Stomach (tissue), 9 donors: ENCODE results near the gene GSE1. TPM values are rescaled to one million over a fixed set of nuclear protein-coding genes. Genes with fewer than 3 reads are reported as not detected.

Experiments used
- DNase-seq, 2 donors: peaks; one replicate each; pipeline versions ENCODE4 v3.0.0 to v3.0.0-alpha.2; 2013 to 2019
- H3K27ac ChIP-seq, 5 donors: fragments of 200-600 bp in 4 of 5; sonication (generic) in 4 of 5; one replicate each; pipeline ENCODE4 v1.5.1; 2013 to 2019; ENCODE audit warnings: mild to moderate bottlenecking in 1 of 5, moderate library complexity in 1 of 5
- H3K27me3 ChIP-seq, 3 donors: fragments of 200-600 bp; sonication (generic); one replicate each; pipeline ENCODE4 v1.5.1; 2017 to 2019; ENCODE audit warnings: mixed run types in 1 of 3
- H3K36me3 ChIP-seq, 4 donors: fragments of 200-600 bp; sonication (generic); 1 replicate in 3 of 4; 2 replicates in 1 of 4; pipeline ENCODE4 v1.5.1; 2016 to 2019
- H3K4me1 ChIP-seq, 4 donors: fragments of 200-600 bp; sonication (generic); one replicate each; pipeline ENCODE4 v1.5.1; 2016 to 2019
- H3K4me3 ChIP-seq, 4 donors: fragments of 200-600 bp; sonication (generic) in 3 of 4; one replicate each; pipeline ENCODE4 v1.5.1; 2016 to 2019; ENCODE audit warnings: mild to moderate bottlenecking in 1 of 4
- H3K9me3 ChIP-seq, 4 donors: fragments of 200-600 bp; sonication (generic); one replicate each; pipeline ENCODE4 v1.5.1; 2016 to 2019
- CTCF ChIP-seq, 7 experiments: fragments of 450-650 bp in 4 of 7; fragments of 200-600 bp in 3 of 7; sonication (generic) in 3 of 7; IDR thresholded peaks; one replicate each; pipeline ENCODE4 v1.5.1; 2016 to 2019; ENCODE audit warnings: antibody characterized with exemption in 7 of 7, control low read depth in 2 of 7, mild to moderate bottlenecking in 1 of 7
- EP300 ChIP-seq: sonication (generic); formaldehyde crosslinking; IDR thresholded peaks from one replicate; pipeline ENCODE4 v1.6.1; 2017; ENCODE audit warnings: antibody characterized with exemption
- POLR2A ChIP-seq, 4 donors: fragments of 450-650 bp; IDR thresholded peaks; one replicate each; pipeline ENCODE4 v1.6.1; 2016; ENCODE audit warnings: antibody characterized with exemption in 4 of 4, control low read depth in 2 of 4, mild to moderate bottlenecking in 1 of 4, moderate library complexity in 1 of 4
- POLR2AphosphoS5 ChIP-seq, 3 donors: sonication (generic); formaldehyde crosslinking; IDR thresholded peaks; one replicate each; pipeline ENCODE4 v1.6.1; 2016; ENCODE audit warnings: antibody characterized with exemption in 3 of 3
- WGBS, 5 donors: extraction: QIAGEN DNeasy Blood & Tissue Kit in 3 of 5; methylation state at CpG; one replicate each; pipeline versions ENCODE4 v1.1.5 to v1.1.7; 2013 to 2018; 5-methylcytosine and 5-hydroxymethylcytosine counted together
- intact Hi-C: fragments of 100-400 bp; cut with DNase I; formaldehyde crosslinking; loops from one replicate; pipeline ENCODE4 v1.15.1; 2023; ENCODE audit warnings: low total_unique reads
- polyA plus RNA-seq, 3 donors: library from polyadenylated mRNA; stranded (reverse); fragments of 200-250 nt; gene quantifications; one replicate each; pipeline ENCODE4 v1.2.3, GENCODE V29; 2013
- total RNA-seq, 5 donors: library from RNA; depleted of rRNA; stranded (reverse); fragments of >200 nt; gene quantifications; one replicate each; pipeline versions ENCODE4 v1.1.0 to v1.2.3, GENCODE V29; 2014 to 2016
- donor health status: healthy with polysubstance abuse.
- donor health status: Bipolar disorder and iron deficiency.
- donor health status: healthy.

The GSE1 gene
- total and polyA plus RNA-seq, 8 donors, result 11.8 to 294 (median 93.0) TPM

GRCh38 chr16:85602402-85603202, 10.5 kb upstream of the GSE1 start:
- no peaks in the 10 kb centered on the region for H3K36me3 ChIP-seq
- H3K4me3 ChIP-seq, result no peak overlapping the region
- intact Hi-C loops, result no loop called here
- no peaks in the 10 kb centered on the region for H3K9me3 ChIP-seq
- H3K4me1 ChIP-seq, result peaks cover 38 to 68% (median 57%) of the 10 kb centered on the region in 4 donors
- H3K27ac ChIP-seq, result peak overlapping the region; percentile 39 to 58 (median 52)
- peak; percentile 71 to 80 for DNase-seq
- no peak for TF ChIP-seq EP300
- TF ChIP-seq POLR2AphosphoS5 (IDR thresholded peaks at IDR 0.05), result peak in 1 of 3 donors; percentile 22
- no peaks in the 10 kb centered on the region for H3K27me3 ChIP-seq
- 57 to 72% (median 61%) methylated on average over 13 to 24 of the region's 24 CpGs for WGBS, 5 donors

- no peaks in the 10 kb centered on the region for H3K36me3 ChIP-seq
- intact Hi-C loops, result no loop called here
- TF ChIP-seq POLR2AphosphoS5 (IDR thresholded peaks at IDR 0.05), result no peak
- TF ChIP-seq CTCF (IDR thresholded peaks at IDR 0.05), result no peak
- no peak for TF ChIP-seq EP300
- 73 to 99% (median 77%) methylated on average over 5 to 12 of the region's 12 CpGs for WGBS, 5 donors
- peaks cover 39 to 74% (median 63%) of the 10 kb centered on the region in 4 donors for H3K4me1 ChIP-seq
- peak overlapping the region in 4 of 5 donors; percentile 18 to 58 (median 54) for H3K27ac ChIP-seq
- H3K27me3 ChIP-seq, result no peaks in the 10 kb centered on the region
- H3K4me3 ChIP-seq, result no peak overlapping the region
- H3K9me3 ChIP-seq, result no peaks in the 10 kb centered on the region
- no peak for DNase-seq
Observed at GRCh38 chr16:85603203-85603755, 9.8 kb upstream of the GSE1 start.

- Histone ChIP-seq H3K27ac (no peak overlapping the region), H3K4me1 (peaks cover 39 to 84% (median 72%) of the 10 kb centered on the region in 4 donors), H3K36me3 (no peaks in the 10 kb centered on the region), H3K4me3 (no peak overlapping the region), H3K27me3 (no peaks in the 10 kb centered on the region), H3K9me3 (no peaks in the 10 kb centered on the region)
- no peak for DNase-seq
- 90 to 96% (median 94%) methylated on average over 8 to 11 of the region's 11 CpGs for WGBS, 5 donors
- intact Hi-C loops, result no loop called here
- no peak for TF ChIP-seq CTCF (IDR thresholded peaks at IDR 0.05)
- no peak for TF ChIP-seq POLR2AphosphoS5 (IDR thresholded peaks at IDR 0.05)
- no peak for TF ChIP-seq POLR2A (IDR thresholded peaks at IDR 0.05)
- TF ChIP-seq EP300, result no peak
Observed at GRCh38 chr16:85604145-85604705, 8.9 kb upstream of the GSE1 start.

GRCh38 chr16:85605051-85605911, 7.8 kb upstream of the GSE1 start:
- intact Hi-C loops, result loop anchor here (5.0 kb wide), 2 partner anchors 48 to 178 kb away; no protein-coding TSS in a partner anchor
- TF ChIP-seq POLR2A (IDR thresholded peaks at IDR 0.05) (no peak), CTCF (IDR thresholded peaks at IDR 0.05) (no peak), POLR2AphosphoS5 (IDR thresholded peaks at IDR 0.05) (no peak), EP300 (no peak)
- Histone ChIP-seq H3K9me3 (no peaks in the 10 kb centered on the region), H3K27ac (peak overlapping the region in 2 of 5 donors; percentile 55 to 56), H3K4me3 (no peak overlapping the region), H3K4me1 (peaks cover 44 to 87% (median 72%) of the 10 kb centered on the region in 4 donors), H3K27me3 (no peaks in the 10 kb centered on the region), H3K36me3 (no peaks in the 10 kb centered on the region)
- DNase-seq, result no peak
- 73 to 78% (median 77%) methylated on average over 25 to 28 of the region's 28 CpGs for WGBS, 5 donors
